HG02885 (cell line): ENCODE measurements around the gene DLK1.

Experiments used
- ATAC-seq: cut with Tn5 transposase; IDR thresholded peaks from one replicate; pipeline ENCODE4 v1.9.1; 2021; ENCODE audit warnings: mild to moderate bottlenecking; ENCODE audit not compliant: unreplicated experiment, poor library complexity

DLK1 gene

GRCh38 chr14:100731011-100731670 is 4.4 kb downstream of the DLK1 start:
- no peak for ATAC-seq

- ATAC-seq: no peak
Measured at GRCh38 chr14:100731846-100732765, 5.4 kb downstream of the DLK1 start.

DNA sequence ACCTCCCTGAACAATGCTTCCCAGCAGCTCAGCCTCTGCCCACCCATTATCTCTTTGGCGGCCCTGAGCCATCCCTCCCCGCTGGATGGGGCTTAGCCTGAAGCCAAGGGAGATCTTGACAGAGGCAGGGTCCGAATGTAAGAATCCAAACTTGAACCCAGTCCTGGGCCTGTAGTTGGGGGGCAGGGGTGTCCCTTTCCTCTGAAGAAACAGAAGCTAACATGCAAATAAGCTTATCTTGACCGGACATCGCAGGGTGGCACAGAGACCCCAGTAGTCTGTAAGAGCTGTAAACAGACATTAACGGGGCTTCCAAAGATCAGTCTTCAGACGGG is 6.0 kb downstream of the DLK1 start:
- no peak for ATAC-seq

- ATAC-seq: no peak
Measured at GRCh38 chr14:100733152-100733850, 6.6 kb downstream of the DLK1 start.

- no peak for ATAC-seq
Measured at GRCh38 chr14:100734031-100734990, 7.6 kb downstream of the DLK1 start.

GRCh38 chr14:100735271-100735670 is 8.6 kb downstream of the DLK1 start:
- no peak for ATAC-seq

DNA sequence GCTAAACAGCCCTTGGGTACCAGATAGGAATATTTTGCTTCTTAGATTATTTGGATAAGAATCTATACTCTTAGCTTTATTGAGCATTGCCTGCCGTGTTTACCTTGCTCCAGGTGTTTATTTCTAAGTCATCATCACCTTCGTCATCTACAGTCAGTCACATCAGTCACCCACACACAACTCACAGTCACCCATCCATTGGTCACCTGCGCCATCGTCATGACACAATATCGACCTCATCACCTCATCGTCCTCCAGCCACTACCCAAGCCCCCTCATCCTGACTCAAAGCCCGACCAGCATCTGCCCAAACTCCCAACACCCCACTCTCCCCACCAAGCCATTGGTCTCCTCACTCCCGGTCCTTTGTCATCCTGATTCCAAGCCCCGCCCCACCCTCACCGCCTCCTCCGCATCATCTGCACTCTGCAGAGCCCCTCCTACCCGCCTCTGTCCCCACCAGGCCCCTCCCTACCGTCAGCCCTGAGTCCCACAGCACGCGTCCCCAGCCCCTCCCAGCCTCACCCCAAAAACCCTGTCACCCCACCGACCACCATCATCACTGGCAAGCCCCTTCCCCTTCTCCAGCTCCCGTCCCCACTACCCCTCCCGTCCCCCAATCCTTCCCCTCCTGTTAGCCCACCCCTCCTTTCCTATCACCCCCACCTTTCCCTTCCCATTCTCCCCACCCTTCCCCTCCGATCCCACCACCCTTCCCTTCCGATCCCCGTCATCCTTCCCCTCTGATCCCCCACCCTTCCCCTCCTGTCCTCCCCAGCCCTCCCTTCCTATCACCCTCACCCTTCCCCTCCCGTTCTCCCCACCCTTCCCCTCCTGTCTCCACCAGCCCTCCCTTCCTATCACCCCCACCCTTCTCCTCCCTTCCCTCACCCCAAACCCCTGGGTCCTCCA is 9.8 kb downstream of the DLK1 start:
- no peak for ATAC-seq

- no peak for ATAC-seq
Measured at GRCh38 chr14:100737526-100737925, 10.8 kb downstream of the DLK1 start.

DNA sequence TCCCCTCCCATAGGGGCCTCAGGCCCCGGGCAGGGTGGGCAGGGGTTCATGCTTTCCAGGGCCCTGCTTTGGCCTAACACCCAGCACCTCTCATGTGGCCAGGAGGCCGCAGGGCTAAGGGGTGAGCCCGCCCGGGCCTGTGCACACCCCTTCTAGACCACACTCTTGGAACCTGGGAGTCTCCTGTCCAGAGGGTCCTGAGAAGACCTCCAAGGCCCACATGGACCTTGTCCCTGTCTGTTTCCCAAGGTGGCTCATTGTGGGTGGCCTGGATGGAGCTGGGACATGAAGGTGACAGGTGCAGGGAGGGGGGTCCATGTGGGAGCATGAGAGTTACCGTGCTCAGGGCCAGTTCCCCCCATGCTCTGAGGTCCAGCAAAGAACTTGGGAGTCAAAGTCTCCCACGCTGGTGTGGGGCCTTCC is 11.6 kb downstream of the DLK1 start:
- ATAC-seq: no peak

DNA sequence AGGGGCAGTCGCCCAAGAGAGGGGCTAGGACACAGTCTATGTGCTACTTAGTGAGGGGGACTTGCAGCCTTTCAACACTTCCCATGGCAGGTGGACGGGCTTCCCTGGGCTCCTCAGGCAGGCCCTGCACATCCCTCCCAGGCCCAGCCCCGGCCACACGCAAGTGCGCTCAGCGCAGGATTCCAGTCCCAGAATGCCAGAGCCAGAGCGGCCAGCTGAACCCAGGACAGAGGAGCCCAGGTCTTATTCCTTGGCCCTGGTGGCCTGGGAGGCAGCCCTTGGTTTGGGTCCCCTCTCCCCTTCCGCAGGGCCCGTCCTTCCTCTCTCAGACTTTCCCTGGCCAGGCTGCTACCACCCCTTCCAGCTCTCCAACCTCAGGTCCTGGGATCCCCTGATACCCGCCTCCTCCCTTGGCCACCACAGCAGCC is 12.0 kb downstream of the DLK1 start:
- ATAC-seq: no peak

GRCh38 chr14:100739306-100739705 is 12.6 kb downstream of the DLK1 start:
- no peak for ATAC-seq

DNA sequence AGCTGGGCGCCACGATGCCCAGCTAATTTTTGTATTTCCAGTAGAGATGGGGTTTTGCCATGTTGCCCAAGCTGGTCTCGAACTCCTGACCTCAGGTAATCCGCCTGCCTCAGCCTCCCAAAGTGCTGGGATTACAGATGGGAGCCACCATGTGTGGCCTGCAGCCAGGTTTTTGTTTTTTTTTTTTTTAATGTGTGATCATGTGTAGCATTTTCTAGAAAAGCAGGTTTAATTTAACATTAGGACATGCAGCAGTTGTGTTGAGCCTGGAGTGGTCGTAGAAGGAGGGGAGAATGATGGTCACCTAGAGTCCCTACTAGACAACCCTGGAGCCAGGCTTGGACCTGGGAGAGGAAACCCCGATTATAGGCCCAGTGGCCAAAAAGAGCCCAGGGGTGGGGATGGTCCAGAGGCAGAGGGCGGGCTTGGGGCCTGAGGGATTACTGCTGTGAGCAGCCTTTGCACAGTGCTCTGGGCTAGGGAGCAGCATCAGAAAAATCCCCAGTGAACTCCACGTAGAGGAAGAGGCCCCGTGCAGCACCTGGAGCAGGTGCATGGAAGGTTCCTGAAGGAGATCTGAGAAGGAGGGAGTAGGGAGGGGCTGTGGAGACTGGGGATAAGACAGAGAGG is 13.6 kb downstream of the DLK1 start:
- no peak for ATAC-seq

DNA sequence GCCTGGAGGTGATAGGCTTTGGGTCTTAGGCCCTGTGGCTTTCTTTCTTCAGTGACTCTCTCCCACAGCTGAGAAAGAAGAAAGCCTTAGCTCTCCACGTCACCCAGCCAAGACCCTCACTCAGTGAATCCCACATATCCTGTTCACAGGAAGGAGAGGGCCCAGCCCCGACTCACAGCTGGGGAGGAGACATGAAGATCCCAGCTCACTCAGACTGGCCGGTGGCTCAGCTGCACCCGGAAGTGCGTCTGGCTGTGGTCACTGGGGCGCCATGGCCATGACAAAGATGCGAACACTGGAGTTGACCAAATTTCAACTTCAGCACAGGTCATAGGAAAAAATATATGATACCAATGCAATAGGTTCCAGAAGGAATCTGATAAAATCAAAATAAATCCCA is 14.2 kb downstream of the DLK1 start:
- ATAC-seq: no peak

- no peak for ATAC-seq
Measured at GRCh38 chr14:100741966-100742365, 15.3 kb downstream of the DLK1 start.

- no peak for ATAC-seq
Measured at GRCh38 chr14:100746326-100746725, 19.6 kb downstream of the DLK1 start.

DNA sequence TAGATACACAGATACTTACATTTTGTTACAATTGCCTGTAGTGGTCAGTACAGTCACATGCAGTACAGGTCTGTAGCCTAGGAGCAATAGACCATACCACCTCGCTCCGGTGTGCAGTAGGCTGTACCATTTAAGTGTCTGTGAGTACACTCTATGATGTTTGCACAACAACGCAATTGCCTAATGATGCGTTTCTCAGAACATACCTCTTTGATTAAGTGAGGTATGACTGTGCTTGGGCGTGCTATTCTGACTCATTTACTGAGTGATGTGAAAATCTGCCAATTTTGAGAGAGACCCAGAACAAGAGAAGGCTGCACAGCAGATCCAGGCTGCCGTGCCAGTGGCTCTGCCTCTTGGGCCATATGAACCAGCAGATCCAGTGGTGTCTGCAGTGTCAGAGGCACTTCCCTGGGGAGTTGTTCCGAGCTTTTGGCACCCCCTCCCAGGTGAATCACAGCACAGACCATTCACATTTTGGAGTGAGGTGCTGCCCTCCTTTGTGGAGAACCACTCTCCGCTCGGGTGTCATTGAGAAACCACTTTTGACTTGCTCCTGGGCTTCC is 20.4 kb downstream of the DLK1 start:
- ATAC-seq: no peak

- no peak for ATAC-seq
Measured at GRCh38 chr14:100747736-100748135, 21.0 kb downstream of the DLK1 start.

- no peak for ATAC-seq
Measured at GRCh38 chr14:100748403-100748802, 21.7 kb downstream of the DLK1 start.
